ENCODE data around the gene MICA.

- TF ChIP-seq CTCF (IDR thresholded peaks at IDR 0.05) (no peak), POLR2A (IDR thresholded peaks at IDR 0.05) (no peak), POLR2AphosphoS5 (IDR thresholded peaks at IDR 0.05) (no peak), EP300 (IDR thresholded peaks at IDR 0.05; ENCODE audit: low read depth) (no peak)
Measured at GRCh38 chr6:31378721-31379103, 24.7 kb upstream of the MICA start.
